Activated naive CD8-positive, alpha-beta T cell (primary cell): ENCODE results near the gene LIG3.
"Not testable (repeated sequence)": the region's sequence is repeated elsewhere in the genome, so short reads cannot be mapped to it uniquely, and the experiment has no call there.

Experiments
- H3K27ac Mint-ChIP-seq: one replicate; pipeline ENCODE4 v1.8.0; 2021; ENCODE audit warnings: mixed read lengths
- H3K27me3 Mint-ChIP-seq: one replicate; pipeline ENCODE4 v1.8.0; 2021; ENCODE audit warnings: mixed read lengths
- H3K36me3 Mint-ChIP-seq: one replicate; pipeline ENCODE4 v1.8.0; 2021; ENCODE audit warnings: mixed read lengths
- H3K4me1 Mint-ChIP-seq: one replicate; pipeline ENCODE4 v1.8.0; 2021; ENCODE audit warnings: low read depth, mixed read lengths
- H3K4me3 Mint-ChIP-seq: one replicate; pipeline ENCODE4 v1.8.0; 2021; ENCODE audit warnings: mild to moderate bottlenecking, mixed read lengths
- H3K9me3 Mint-ChIP-seq: one replicate; pipeline ENCODE4 v1.8.0; 2021; ENCODE audit warnings: low read depth, mixed read lengths

Gene LIG3

DNA sequence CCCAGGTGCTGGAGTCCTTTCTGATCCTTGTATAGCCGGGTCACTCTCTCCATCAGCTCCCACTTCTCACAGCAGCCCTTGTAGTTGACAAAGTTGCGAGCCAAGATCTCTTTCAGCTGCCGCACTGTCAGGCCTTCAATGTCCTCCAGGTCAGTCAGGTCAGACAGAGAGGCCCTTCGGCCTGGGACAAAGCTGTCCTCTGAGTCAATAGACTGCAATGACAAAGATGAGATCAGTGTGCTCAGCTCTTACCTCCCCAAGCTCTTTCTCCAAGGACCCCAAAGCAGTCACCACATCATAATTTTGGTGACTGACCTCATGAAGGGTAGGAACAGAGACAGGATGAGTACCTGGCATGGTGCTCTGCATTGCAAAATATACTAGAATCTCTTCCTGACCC lies 36.1 kb downstream of the LIG3 start:
- H3K9me3 Mint-ChIP-seq: no peaks in the 10 kb centered on the region
- peaks cover 6% of the 10 kb centered on the region for H3K36me3 Mint-ChIP-seq
- no peaks in the 10 kb centered on the region for H3K27me3 Mint-ChIP-seq
- H3K4me3 Mint-ChIP-seq: no peak overlapping the region
- H3K4me1 Mint-ChIP-seq: peaks cover 12% of the 10 kb centered on the region
- no peak overlapping the region for H3K27ac Mint-ChIP-seq

DNA sequence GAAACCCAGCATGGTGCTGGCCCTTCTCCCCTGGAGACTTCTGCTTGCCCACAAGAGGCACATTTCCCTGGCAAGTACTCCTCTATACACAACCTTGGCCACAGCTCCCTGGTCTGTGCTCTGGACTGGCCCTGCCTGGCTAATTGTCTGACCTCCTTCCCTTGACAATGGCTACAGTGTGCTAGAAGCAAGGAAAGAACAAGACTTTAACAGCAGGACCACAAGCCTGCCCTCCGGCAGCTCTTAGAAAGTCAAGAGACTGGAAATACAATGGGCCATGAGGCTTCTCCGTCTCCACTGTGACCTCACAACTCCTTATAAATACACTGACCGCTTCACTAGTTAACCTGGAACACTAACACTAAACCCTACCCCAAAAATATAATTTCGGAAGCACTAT lies 36.7 kb downstream of the LIG3 start:
- peaks cover 19% of the 10 kb centered on the region for H3K4me1 Mint-ChIP-seq
- H3K36me3 Mint-ChIP-seq: peaks cover 4% of the 10 kb centered on the region
- peak overlapping the region; percentile 6 for H3K27ac Mint-ChIP-seq
- no peaks in the 10 kb centered on the region for H3K9me3 Mint-ChIP-seq
- H3K4me3 Mint-ChIP-seq: no peak overlapping the region
- no peaks in the 10 kb centered on the region for H3K27me3 Mint-ChIP-seq

DNA sequence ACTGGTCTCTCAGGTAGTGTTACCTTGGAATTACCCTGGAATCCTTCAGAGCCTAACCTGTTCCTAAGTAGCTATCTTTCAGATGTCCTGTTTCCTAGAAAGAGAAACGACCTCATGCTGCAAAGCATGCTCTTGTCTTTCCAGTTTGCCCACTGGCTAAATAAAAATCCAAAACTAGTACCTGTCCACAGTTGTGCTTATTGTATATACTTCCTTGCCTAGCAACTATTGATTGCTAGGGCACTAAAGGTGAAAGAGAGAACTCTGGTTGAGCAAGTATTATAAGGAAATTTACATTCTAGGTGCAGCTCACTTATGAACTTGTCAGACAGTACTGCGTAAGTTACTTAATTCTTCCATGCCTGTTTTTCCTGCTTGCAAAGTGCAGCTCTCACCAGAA lies 38.5 kb downstream of the LIG3 start:
- H3K27me3 Mint-ChIP-seq: no peaks in the 10 kb centered on the region
- H3K4me1 Mint-ChIP-seq: peaks cover 36% of the 10 kb centered on the region
- no peaks in the 10 kb centered on the region for H3K9me3 Mint-ChIP-seq
- peak overlapping the region; percentile 61 for H3K27ac Mint-ChIP-seq
- peaks cover 4% of the 10 kb centered on the region for H3K36me3 Mint-ChIP-seq
- H3K4me3 Mint-ChIP-seq: no peak overlapping the region

DNA sequence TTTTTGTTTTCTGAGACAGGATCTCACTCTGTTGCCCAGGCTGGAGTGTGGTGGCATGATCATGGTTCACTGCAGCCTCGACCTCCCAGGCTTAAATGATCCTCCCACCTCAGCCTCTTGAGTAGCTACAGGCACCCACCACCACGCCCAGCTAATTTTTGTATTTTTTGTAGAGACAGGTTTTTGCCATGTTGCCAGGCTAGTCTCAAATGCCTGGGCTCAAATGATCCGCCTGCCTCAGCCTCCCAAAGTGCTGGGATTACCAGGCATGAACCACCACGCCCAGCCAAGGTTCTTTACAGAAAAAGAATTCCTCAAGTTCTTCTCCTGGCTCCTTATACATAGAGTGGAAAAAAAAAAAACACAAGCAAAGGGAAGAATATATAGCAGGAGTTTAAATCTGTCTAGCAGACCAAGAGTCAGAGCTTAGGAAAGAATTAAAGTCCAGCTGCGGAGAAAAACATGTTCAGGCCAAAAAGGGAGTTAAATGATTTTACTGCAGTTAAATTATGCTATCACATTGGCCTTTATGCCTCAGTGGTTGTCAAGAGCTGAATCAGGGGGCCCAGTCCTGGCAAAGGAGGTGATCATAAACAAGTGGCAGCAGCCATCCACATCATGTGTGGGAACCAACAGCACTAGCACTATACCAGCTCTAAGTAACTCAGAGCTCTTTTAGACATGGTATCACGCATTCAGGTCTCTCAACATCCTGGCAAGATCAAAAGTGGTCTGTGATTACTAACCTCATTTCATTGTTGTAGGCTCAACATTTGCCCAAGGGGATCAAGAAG lies 39.3 kb downstream of the LIG3 start:
- Mint-ChIP-seq H3K9me3 (no peaks in the 10 kb centered on the region), H3K36me3 (peaks cover 4% of the 10 kb centered on the region), H3K4me3 (no peak overlapping the region), H3K4me1 (peaks cover 43% of the 10 kb centered on the region), H3K27ac (peak overlapping the region; percentile 65), H3K27me3 (no peaks in the 10 kb centered on the region)

DNA sequence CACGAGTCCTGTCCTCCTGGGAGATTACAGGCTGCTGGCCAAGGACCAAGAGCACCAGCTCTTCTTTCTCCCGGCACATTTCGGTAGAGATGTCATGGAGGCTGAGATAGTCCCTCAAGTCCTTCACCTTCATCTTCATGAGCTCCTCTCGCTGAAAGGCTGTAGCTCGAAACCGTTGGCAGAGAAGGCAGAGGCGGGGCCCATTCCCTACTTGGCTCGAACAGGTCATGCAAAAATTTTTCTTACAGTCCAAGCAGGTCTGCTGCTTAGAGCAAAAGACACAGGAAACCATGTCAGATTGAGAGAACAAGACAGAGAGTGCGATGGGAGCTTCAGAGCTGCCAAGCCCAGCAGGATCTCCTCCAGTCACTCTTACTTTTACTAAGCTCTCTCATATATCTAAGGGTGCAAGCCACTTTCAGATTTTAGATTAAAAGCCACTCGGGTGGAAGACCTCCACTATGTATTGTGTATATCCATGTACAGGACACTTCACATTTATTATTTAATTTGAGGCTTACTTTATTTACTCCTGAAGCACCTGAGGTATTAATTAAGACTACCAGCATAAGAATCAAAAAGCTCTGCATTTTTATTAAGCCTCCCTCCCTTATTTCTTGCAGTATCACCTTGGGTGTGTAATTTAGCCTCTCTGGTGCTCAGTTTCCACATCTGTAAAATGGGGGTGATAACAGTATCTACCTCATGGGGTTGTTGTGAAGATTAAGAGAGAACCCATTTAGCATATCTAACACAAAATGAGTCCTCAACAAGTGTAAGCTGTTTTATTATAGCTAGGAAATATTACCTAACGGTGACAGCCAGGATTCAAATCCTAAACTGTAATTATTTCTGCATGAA lies 41.4 kb downstream of the LIG3 start:
- peaks cover 4% of the 10 kb centered on the region for H3K36me3 Mint-ChIP-seq
- H3K27me3 Mint-ChIP-seq: no peaks in the 10 kb centered on the region
- H3K27ac Mint-ChIP-seq: peak overlapping the region; percentile 98
- peak overlapping the region; percentile 77 for H3K4me3 Mint-ChIP-seq
- H3K4me1 Mint-ChIP-seq: peaks cover 43% of the 10 kb centered on the region
- H3K9me3 Mint-ChIP-seq: no peaks in the 10 kb centered on the region

DNA sequence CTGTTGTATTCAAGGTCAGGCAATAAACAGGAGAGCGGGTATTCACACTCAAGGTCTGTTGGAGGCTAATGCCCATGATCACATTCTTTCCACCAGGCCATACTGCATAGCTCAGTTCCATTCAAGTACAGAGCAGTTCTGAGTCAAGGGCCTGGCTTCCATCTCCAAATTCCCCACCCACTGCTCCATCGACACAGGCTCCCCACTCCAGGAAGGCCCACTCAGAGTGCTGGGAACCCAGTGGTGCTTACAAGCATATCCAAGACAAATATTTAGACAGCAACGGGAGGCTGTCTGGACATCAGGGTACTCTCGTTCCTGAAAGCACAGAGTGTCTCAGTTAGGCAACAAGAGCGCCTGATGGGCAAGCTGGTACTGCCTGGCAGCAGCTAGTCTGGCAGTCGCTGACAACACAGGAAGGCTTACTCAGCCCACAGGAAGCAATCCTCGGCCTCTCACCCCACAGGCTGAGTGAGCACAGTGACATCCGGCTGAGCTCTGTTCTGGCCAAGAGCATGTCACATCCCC lies 42.3 kb downstream of the LIG3 start:
- Mint-ChIP-seq H3K4me1 (peaks cover 45% of the 10 kb centered on the region), H3K27ac (peak overlapping the region; percentile 98), H3K4me3 (peak overlapping the region; percentile 77), H3K9me3 (no peaks in the 10 kb centered on the region), H3K36me3 (no peaks in the 10 kb centered on the region), H3K27me3 (no peaks in the 10 kb centered on the region)

DNA sequence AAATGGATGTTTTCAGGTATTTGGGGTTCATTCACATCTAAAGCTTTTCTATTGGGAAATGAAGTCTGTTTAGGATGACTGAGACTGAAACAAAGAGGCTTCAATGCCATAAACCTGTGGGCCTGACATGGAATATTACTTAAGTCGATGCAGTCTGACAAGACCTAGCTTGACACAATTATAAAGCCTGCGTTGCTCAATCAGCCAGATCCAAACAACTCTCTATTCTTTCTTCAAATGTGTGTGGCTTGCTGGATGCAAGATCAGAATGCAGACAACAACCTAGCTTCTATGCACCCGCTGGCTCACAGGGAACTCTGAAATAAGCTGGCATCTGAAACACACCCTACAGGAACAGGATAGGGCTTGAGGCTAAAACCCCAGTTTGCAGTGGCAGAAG lies 43.2 kb downstream of the LIG3 start:
- H3K27ac Mint-ChIP-seq: peak overlapping the region; percentile 98
- H3K4me3 Mint-ChIP-seq: peak overlapping the region; percentile 77
- peaks cover 49% of the 10 kb centered on the region for H3K4me1 Mint-ChIP-seq
- H3K9me3 Mint-ChIP-seq: no peaks in the 10 kb centered on the region
- no peaks in the 10 kb centered on the region for H3K36me3 Mint-ChIP-seq
- H3K27me3 Mint-ChIP-seq: no peaks in the 10 kb centered on the region

DNA sequence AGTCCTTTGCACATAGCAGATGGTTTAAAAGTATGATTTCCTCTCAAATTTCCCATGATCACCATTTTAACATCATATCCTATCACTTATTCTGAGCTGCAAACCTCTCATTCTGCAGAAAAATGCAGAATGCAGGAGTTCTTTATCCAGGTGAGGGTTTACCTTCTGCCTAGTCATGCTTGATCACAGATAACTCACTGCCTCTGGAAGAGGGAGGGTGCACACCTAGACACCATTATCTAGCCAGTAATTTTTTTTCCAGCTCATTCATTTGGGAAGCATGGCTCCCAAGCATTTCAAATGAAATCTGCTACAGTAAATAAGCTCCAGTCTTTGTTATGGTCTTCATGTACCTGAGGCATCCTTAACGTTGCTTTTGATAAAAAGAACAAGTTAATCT lies 45.2 kb downstream of the LIG3 start:
- H3K4me1 Mint-ChIP-seq: peaks cover 51% of the 10 kb centered on the region
- H3K9me3 Mint-ChIP-seq: no peaks in the 10 kb centered on the region
- no peaks in the 10 kb centered on the region for H3K36me3 Mint-ChIP-seq
- H3K27me3 Mint-ChIP-seq: no peaks in the 10 kb centered on the region
- peak overlapping the region; percentile 50 for H3K27ac Mint-ChIP-seq
- H3K4me3 Mint-ChIP-seq: no peak overlapping the region

DNA sequence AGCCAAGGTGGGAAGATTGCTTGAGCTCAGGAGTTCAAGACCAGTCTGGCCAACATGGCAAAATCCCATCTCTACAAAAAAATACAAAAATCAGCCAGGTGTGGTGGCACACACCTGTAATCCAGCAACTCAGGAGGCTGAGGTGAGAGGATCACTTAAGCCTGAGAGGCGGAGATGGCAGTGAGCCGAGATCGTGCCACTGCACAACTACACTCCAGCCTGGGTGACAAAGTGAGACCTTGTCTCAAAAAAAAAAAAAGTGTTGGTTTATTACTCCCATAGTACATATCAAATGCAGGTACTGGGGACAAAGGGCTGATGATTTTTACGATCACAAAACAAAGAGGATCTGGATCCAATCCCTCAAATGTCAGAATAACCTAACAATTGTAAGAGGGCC lies 47.8 kb downstream of the LIG3 start:
- H3K27ac Mint-ChIP-seq: peak overlapping the region; percentile 85
- not testable (repeated sequence) for H3K4me3 Mint-ChIP-seq, H3K27me3 Mint-ChIP-seq, H3K36me3 Mint-ChIP-seq, H3K9me3 Mint-ChIP-seq
- H3K4me1 Mint-ChIP-seq: peaks cover 43% of the 10 kb centered on the region

DNA sequence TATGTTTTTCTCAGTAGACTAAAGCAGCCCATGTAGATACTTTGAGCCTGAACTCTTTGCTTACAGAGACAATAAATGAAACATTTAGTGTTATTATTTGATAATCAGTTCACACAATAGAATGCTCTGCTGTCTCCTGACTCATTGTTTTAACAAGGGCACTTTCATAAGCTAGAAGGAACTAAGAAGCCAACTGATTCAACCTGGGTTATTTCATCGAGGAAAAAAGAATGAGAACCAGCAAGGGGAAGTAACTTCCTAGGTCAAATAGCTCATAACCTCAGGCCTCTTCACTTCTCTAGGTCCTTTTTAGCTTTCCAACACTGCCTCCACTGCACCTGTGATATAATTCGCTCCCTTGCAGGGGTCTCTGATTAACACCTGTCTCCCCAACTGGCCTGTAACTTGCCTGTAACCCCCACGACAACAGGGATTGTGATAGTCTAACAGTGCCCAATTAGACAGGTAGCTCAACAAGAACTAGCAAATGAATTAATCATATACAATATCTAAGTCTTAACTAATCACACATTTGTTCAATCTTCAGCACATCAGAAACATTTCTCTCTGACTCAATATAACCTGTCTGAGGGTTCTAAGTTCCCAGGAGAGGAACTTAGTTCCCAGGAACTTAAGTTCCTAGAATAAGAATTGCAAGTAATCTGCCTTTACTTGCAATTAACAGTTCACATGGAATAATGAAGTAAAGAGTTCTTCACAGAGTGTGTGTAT lies 48.4 kb downstream of the LIG3 start:
- peak overlapping the region; percentile 85 for H3K27ac Mint-ChIP-seq
- no peaks in the 10 kb centered on the region for H3K27me3 Mint-ChIP-seq
- peaks cover 7% of the 10 kb centered on the region for H3K36me3 Mint-ChIP-seq
- H3K4me1 Mint-ChIP-seq: peaks cover 39% of the 10 kb centered on the region
- H3K4me3 Mint-ChIP-seq: no peak overlapping the region
- no peaks in the 10 kb centered on the region for H3K9me3 Mint-ChIP-seq

DNA sequence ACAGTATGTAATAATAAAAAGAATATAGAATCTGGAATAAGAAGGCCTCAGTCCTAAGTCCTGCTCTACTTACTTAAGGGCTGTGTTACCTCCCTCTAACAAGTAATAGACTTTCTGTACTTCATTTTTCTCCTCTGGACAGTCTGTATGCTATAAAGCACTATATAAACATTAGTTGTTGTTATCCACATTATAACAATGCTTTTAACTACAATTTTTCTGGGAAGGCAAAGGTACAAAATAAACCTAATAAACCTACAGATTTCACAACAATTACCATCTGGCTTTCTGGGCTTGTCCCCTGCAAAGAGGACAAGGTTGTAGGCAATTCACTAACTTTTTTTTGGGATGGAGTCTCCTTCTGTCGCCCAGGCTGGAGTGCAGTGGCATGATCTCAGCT lies 50.5 kb downstream of the LIG3 start:
- H3K27ac Mint-ChIP-seq: no peak overlapping the region
- no peaks in the 10 kb centered on the region for H3K9me3 Mint-ChIP-seq
- H3K36me3 Mint-ChIP-seq: peaks cover 9% of the 10 kb centered on the region
- H3K27me3 Mint-ChIP-seq: no peaks in the 10 kb centered on the region
- no peak overlapping the region for H3K4me3 Mint-ChIP-seq
- peaks cover 31% of the 10 kb centered on the region for H3K4me1 Mint-ChIP-seq

DNA sequence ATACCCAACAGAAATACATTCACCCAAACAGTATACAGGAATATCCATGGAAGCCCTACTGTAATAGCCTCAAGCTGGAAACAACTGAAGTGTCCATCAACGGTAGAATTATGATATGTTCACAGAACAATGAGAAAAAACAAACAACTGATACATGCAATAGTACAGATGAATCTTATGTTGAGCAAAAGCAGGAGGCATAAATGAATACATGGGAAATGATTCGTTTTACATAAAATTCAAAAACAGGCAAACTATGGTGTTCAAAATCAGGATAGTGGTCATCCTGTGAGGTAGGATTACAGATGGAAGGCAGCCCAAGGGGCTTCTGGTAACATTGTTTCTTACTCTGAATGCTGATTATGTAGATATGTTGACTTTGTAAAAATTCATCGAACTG lies 58.1 kb downstream of the LIG3 start:
- peaks cover 9% of the 10 kb centered on the region for H3K36me3 Mint-ChIP-seq

DNA sequence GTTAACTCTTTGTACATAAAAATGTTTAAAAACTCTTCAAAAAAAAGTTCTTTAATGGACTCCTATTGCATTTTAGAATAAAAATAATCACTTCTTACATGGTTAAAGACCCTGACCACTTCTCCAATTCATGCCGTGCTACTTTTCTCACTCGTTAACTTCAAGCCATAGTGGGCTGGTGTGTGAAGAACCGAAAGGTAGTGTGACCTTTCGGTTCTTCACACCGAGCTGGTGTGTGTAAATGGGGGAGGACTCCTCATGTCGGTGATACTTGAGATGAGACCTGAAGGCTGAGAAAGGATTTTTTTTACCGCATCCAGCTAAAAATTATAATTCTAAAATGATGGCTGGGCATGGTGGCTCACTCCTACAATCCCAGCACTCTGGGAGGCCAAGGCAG lies 61.1 kb downstream of the LIG3 start:
- Mint-ChIP-seq H3K27me3 (no peaks in the 10 kb centered on the region), H3K4me1 (peaks cover 52% of the 10 kb centered on the region), H3K36me3 (peaks cover 6% of the 10 kb centered on the region), H3K27ac (peak overlapping the region; percentile 61), H3K9me3 (no peaks in the 10 kb centered on the region), H3K4me3 (no peak overlapping the region)

More for the DNA sequence above, 58.1 kb downstream of the LIG3 start:
- H3K4me3 Mint-ChIP-seq: no peak overlapping the region
- H3K27me3 Mint-ChIP-seq: no peaks in the 10 kb centered on the region
- no peak overlapping the region for H3K27ac Mint-ChIP-seq
- H3K9me3 Mint-ChIP-seq: no peaks in the 10 kb centered on the region
- peaks cover 28% of the 10 kb centered on the region for H3K4me1 Mint-ChIP-seq

DNA sequence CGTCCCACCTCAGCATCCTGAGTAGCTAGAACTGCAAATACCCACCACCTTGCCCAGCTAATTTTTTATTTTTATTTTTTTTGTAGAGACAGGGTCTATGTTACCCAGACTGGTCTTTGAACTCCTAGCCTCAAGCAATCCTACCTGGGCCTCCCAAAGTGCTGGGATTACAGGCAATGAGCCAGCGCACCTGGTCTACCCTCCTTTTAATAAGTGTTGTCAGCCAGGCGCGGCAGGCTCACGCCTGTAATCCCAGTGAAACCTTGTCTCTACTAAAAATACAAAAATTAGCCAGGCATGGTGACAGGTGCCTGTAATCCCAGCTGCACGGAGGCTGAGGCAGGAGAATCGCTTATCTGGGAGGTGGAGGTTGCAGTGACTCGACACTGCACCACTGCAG lies 63.9 kb downstream of the LIG3 start:
- no peaks in the 10 kb centered on the region for H3K27me3 Mint-ChIP-seq
- no peaks in the 10 kb centered on the region for H3K9me3 Mint-ChIP-seq
- H3K4me3 Mint-ChIP-seq: no peak overlapping the region
- peaks cover 64% of the 10 kb centered on the region for H3K4me1 Mint-ChIP-seq
- H3K36me3 Mint-ChIP-seq: peaks cover 4% of the 10 kb centered on the region
- peak overlapping the region; percentile 95 for H3K27ac Mint-ChIP-seq
